GM21515 (cell line): ENCODE data around the gene HNRNPA2B1.
"Not testable (repeated sequence)": the region's sequence is repeated elsewhere in the genome, so short reads cannot be mapped to it uniquely, and the experiment has no call there.

ENCODE experiments used
- ATAC-seq: cut with Tn5 transposase; IDR thresholded peaks from one replicate; pipeline ENCODE4 v1.9.1; 2021; ENCODE audit not compliant: unreplicated experiment

HNRNPA2B1 gene

DNA sequence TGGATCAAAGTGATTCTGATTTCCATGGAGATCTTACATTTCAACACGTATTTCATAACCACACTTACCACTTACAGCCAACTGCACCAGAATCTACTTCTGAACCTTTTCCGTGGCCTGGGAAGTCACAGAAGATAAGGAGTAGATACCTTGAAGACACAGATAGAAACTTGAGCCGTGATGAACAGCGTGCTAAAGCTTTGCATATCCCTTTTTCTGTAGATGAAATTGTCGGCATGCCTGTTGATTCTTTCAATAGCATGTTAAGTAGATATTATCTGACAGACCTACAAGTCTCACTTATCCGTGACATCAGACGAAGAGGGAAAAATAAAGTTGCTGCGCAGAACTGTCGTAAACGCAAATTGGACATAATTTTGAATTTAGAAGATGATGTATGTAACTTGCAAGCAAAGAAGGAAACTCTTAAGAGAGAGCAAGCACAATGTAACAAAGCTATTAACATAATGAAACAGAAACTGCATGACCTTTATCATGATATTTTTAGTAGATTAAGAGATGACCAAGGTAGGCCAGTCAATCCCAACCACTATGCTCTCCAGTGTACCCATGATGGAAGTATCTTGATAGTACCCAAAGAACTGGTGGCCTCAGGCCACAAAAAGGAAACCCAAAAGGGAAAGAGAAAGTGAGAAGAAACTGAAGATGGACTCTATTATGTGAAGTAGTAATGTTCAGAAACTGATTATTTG lies 15.3 kb downstream of the HNRNPA2B1 start:
- no peak for ATAC-seq

GRCh38 chr7:26184281-26185101 lies 16.1 kb downstream of the HNRNPA2B1 start:
- not testable (repeated sequence) for ATAC-seq

- ATAC-seq, result no peak
Observed at GRCh38 chr7:26183545-26184280, 16.8 kb downstream of the HNRNPA2B1 start.

- no peak for ATAC-seq
Observed at GRCh38 chr7:26182706-26183105, 17.8 kb downstream of the HNRNPA2B1 start.

- ATAC-seq, result no peak
Observed at GRCh38 chr7:26182283-26182682, 18.3 kb downstream of the HNRNPA2B1 start.

GRCh38 chr7:26181474-26182227 lies 18.9 kb downstream of the HNRNPA2B1 start:
- ATAC-seq, result no peak

- ATAC-seq, result no peak
Observed at GRCh38 chr7:26180792-26181198, 19.8 kb downstream of the HNRNPA2B1 start.

GRCh38 chr7:26179826-26180497 lies 20.6 kb downstream of the HNRNPA2B1 start:
- ATAC-seq, result no peak

GRCh38 chr7:26179422-26179821 lies 21.1 kb downstream of the HNRNPA2B1 start:
- no peak for ATAC-seq

DNA sequence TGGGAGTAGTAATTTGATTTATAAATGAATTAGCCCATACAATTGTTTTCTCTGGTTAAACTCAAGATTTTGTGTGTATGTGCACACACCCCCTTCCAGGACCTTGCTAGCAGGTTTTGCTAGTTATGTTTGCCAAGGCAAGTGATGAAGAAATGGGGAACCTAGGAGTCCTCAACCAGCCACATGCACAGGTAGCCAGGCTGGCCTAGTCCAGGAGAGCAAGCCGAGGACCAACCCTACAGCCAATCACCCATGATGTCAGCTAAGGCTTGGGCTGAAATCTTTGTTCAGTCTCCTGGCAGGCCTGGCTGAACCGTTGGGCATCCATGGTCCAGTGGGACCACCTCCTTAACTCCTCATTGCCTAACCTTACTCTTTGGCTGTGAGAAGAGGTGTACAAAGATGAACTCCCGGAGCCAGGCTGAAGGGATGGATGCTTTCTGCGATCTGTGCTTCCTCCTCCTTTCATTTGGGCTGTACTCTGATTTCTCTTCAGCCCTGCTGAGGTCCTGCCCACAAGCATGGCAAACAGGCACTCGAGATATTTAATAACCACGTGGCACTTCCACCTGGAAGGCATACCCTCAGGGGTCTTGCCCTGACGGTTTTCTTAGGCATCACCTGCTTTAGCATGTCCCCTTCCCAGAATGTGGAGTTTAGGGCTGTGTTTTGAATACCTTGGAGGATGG lies 22.1 kb downstream of the HNRNPA2B1 start:
- no peak for ATAC-seq

DNA sequence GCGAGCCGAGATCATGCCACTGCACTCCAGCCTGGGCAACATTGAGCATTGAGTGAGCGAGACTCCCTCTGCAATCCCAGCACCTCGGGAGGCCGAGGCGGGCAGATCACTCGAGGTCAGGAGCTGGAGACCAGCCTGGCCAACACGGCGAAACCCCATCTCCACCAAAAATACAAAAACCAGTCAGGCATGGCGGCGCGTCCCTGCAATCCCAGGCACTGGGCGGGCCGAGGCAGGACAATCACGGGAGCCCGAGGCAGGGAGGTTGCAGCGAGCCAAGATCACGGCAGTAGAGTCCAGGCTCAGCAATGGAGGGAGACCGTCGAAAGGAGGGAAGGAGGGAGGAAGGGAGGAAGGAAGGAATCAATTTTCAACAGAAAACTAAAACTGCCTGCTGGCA lies 23.3 kb downstream of the HNRNPA2B1 start:
- ATAC-seq, result not testable (repeated sequence)

DNA sequence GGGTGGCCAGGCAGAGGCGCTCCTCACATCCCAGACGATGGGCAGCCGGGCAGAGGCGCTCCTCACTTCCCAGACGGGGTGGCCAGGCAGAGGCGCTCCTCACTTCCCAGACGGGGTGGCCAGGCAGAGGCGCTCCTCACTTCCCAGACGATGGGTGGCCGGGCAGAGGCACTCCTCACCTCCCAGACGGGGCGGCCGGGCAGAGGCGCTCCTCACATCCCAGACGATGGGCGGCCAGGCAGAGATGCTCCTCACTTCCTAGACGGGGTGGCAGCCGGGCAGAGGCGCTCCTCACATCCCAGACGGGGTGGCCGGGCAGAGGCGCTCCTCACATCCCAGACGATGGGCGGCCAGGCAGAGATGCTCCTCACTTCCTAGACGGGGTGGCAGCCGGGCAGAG lies 23.9 kb downstream of the HNRNPA2B1 start:
- ATAC-seq, result not testable (repeated sequence)

GRCh38 chr7:26175903-26176302 lies 24.6 kb downstream of the HNRNPA2B1 start:
- ATAC-seq, result not testable (repeated sequence)

DNA sequence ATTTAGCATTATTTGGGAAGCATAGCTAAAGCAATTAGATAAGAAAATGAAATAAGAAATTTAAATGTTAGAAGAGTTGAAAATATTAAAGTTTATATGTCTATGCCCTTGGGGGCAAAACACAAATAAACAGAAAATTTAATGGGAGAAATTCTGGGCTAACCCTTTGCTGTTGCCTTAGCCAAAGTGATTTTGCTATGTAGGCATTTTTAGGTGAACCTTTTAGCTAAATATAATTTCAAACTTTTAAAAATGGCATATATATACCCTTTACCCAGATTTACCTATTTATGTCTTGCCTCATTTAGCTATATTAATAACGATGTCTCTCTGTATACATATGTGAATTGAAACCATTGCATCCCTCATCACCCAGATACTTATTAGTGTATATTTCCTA lies 28.5 kb downstream of the HNRNPA2B1 start:
- ATAC-seq, result no peak

DNA sequence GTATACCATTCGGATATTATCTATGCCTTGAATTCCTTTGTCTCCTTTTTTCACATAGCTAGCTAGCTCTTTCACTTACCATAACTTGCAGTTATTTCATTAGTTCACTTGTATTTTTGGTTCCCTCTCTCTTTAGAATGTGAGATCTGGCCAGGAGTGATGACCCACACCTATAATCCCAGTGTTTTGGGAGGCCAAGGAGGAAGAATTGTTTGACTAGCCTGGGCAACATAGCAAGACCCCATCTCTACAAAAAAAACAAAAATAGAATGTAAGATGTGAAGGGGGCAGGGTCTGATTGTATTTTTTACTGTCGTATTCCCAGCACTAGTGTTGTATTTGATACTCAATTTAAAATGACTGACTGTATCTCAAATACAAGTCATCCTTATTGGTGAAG lies 28.9 kb downstream of the HNRNPA2B1 start:
- no peak for ATAC-seq

GRCh38 chr7:26170663-26171062 lies 29.9 kb downstream of the HNRNPA2B1 start:
- ATAC-seq, result no peak

- no peak for ATAC-seq
Observed at GRCh38 chr7:26169271-26169670, 31.3 kb downstream of the HNRNPA2B1 start.

DNA sequence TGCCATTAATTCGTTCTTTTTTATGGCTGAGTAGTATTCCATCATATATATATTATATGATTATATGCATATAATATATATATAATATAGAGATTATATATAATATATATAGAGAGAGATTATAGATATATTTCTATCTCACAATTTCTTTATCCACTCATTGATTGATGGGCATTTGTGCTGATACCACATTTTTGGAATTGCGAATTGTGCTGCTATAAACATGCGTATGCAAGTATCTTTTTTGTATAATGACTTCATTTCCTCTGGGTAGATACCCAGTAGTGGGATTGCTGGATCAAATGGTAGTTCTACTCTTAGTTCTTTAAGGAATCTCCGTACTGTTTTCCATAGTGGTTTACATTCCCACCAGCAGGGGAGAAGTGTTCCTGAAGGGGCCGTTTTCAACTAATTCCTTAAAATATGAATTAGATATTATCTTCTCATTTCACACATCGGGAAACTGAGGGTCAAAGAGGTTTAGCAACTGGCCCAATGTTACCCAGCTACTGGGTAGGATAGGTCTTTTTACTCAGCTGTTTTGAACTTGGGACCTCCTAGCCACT lies 32.0 kb downstream of the HNRNPA2B1 start:
- ATAC-seq, result no peak

- peak; percentile 62 for ATAC-seq
Observed at GRCh38 chr7:26167303-26167934, 33.1 kb downstream of the HNRNPA2B1 start.
